IMR-90 (cell line): ENCODE data around the gene MAP4K1. TPM values are rescaled to one million over a fixed set of nuclear protein-coding genes. Genes with fewer than 3 reads are reported as not detected.

Experiments used
- ATAC-seq: fragments of 200-7000 bp; cut with Tn5 transposase; 2 replicates; pipeline ENCODE4 v1.9.1; 2020; ENCODE audit warnings: low read depth, mild to moderate bottlenecking, moderate library complexity
- BruUV-seq: library from RNA; stranded (reverse); fragments of 400-500 nt; replicated peaks from 2 replicates; lab custom pipeline; 2021; lab: Mats Ljungman, UMichigan
- CTCF ChIA-PET: fragments of 300-600 bp; formaldehyde crosslinking; extraction: SDS; loops from one replicate; lab custom pipeline; 2021; ENCODE audit warnings: antibody characterized with exemption; lab: Yijun Ruan, JAX
- POLR2A ChIA-PET: fragments of 300-600 bp; sonication (Branson Sonifier 250); formaldehyde crosslinking; loops from one replicate; lab custom pipeline; 2022; ENCODE audit warnings: antibody characterized with exemption; ENCODE audit not compliant: unreplicated experiment; lab: Charles Lee
- DNase-seq: peaks from one replicate; pipeline ENCODE4 v3.0.0; 2013
- H2AFZ ChIP-seq: replicated peaks from 2 replicates; pipeline ENCODE3; 2013; ENCODE audit warnings: low read length, mild to moderate bottlenecking; ENCODE audit not compliant: poor library complexity
- H2AK5ac ChIP-seq: 2 replicates; pipeline ENCODE4 v1.6.1; 2013; ENCODE audit warnings: low read depth, low read length, inconsistent platforms
- H2AK9ac ChIP-seq: replicated peaks from 2 replicates; pipeline ENCODE3; 2013; ENCODE audit warnings: mild to moderate bottlenecking, low read depth, low read length, moderate library complexity; ENCODE audit not compliant: poor library complexity
- H2BK120ac ChIP-seq: 2 replicates; pipeline ENCODE4 v1.6.1; 2013; ENCODE audit warnings: low read depth, low read length, inconsistent platforms
- H2BK15ac ChIP-seq: 3 replicates; pipeline ENCODE4 v1.6.1; 2013; ENCODE audit warnings: low read depth, low read length, inconsistent platforms
- H2BK20ac ChIP-seq: 2 replicates; pipeline ENCODE4 v1.6.1; 2013; ENCODE audit warnings: low read depth, mild to moderate bottlenecking, inconsistent platforms, low read length, moderate library complexity
- H2BK5ac ChIP-seq: 2 replicates; pipeline ENCODE4 v1.6.1; 2013; ENCODE audit warnings: mild to moderate bottlenecking, low read depth, low read length, inconsistent platforms; ENCODE audit not compliant: poor library complexity, severe bottlenecking
- H3K14ac ChIP-seq: replicated peaks from 2 replicates; pipeline ENCODE4 v1.6.1; 2013; ENCODE audit warnings: low read depth, low read length, inconsistent platforms
- H3K18ac ChIP-seq: 2 replicates; pipeline ENCODE4 v1.6.1; 2013; ENCODE audit warnings: low read depth, low read length, control low read depth
- H3K23ac ChIP-seq: 2 replicates; pipeline ENCODE4 v1.6.1; 2013; ENCODE audit warnings: low read depth, low read length, inconsistent platforms
- H3K27ac ChIP-seq: 2 replicates; pipeline ENCODE4 v1.5.1; 2013; ENCODE audit warnings: mild to moderate bottlenecking, control low read depth, low read length; ENCODE audit not compliant: insufficient read depth
- H3K27me3 ChIP-seq: 2 replicates; pipeline ENCODE4 v1.6.1; 2013; ENCODE audit warnings: low read length; ENCODE audit not compliant: control insufficient read depth, insufficient read depth
- H3K36me3 ChIP-seq: 2 replicates; pipeline ENCODE4 v1.6.1; 2013; ENCODE audit warnings: low read length, mixed read lengths; ENCODE audit not compliant: control insufficient read depth, insufficient read depth
- H3K4ac ChIP-seq: 2 replicates; pipeline ENCODE4 v1.6.1; 2013; ENCODE audit warnings: low read depth, low read length, inconsistent platforms
- H3K4me1 ChIP-seq: 2 replicates; pipeline ENCODE4 v1.6.1; 2013; ENCODE audit warnings: low read length, mixed read lengths; ENCODE audit not compliant: control insufficient read depth, insufficient read depth
- H3K4me2 ChIP-seq: 2 replicates; pipeline ENCODE4 v1.6.1; 2013; ENCODE audit warnings: low read depth, mild to moderate bottlenecking, control low read depth, low read length, moderate library complexity
- H3K4me3 ChIP-seq: 2 replicates; pipeline ENCODE4 v1.5.1; 2013; ENCODE audit warnings: low read depth, mild to moderate bottlenecking, control low read depth, low read length, moderate library complexity; ENCODE audit not compliant: insufficient read depth
- H3K56ac ChIP-seq: 2 replicates; pipeline ENCODE4 v1.6.1; 2013; ENCODE audit warnings: low read length, inconsistent platforms; ENCODE audit not compliant: insufficient read depth; ENCODE audit errors: extremely low read depth
- H3K79me1 ChIP-seq, 2 experiments: 2 replicates each; pipeline ENCODE4 v1.6.1; 2013; ENCODE audit warnings: low read length in 2 of 2, inconsistent platforms in 1 of 2, low read depth in 1 of 2
- H3K9ac ChIP-seq: 2 replicates; pipeline ENCODE4 v1.6.1; 2013; ENCODE audit warnings: low read depth, low read length, control low read depth
- H3K9me1 ChIP-seq: 2 replicates; pipeline ENCODE4 v1.6.1; 2013; ENCODE audit warnings: low read length, inconsistent platforms; ENCODE audit not compliant: insufficient read depth
- H3K9me3 ChIP-seq: 2 replicates; pipeline ENCODE4 v1.6.1; 2013; ENCODE audit warnings: low read length; ENCODE audit not compliant: control insufficient read depth, insufficient read depth
- H4K20me1 ChIP-seq: 2 replicates; pipeline ENCODE4 v1.6.1; 2013; ENCODE audit warnings: low read length, inconsistent platforms; ENCODE audit not compliant: insufficient read depth
- H4K5ac ChIP-seq: 2 replicates; pipeline ENCODE4 v1.6.1; 2013; ENCODE audit warnings: mild to moderate bottlenecking, low read depth, low read length, control low read depth
- H4K8ac ChIP-seq, 2 experiments: 2 replicates each; pipeline ENCODE4 v1.6.1; 2013; ENCODE audit warnings: low read depth in 2 of 2, low read length in 2 of 2, control low read depth in 1 of 2, inconsistent platforms in 1 of 2
- H4K91ac ChIP-seq: 2 replicates; pipeline ENCODE4 v1.6.1; 2013; ENCODE audit warnings: low read depth, low read length, inconsistent platforms; ENCODE audit not compliant: insufficient read depth
- CEBPB ChIP-seq: IDR thresholded peaks from 2 replicates; pipeline ENCODE4 v1.6.1; 2012; ENCODE audit warnings: low read depth, low read length, improper control_type of control experiment
- MXI1 ChIP-seq: IDR thresholded peaks from 2 replicates; pipeline ENCODE4 v1.6.1; 2012; ENCODE audit warnings: low read depth, mild to moderate bottlenecking, low read length, moderate library complexity, borderline replicate concordance
- WGBS, 2 experiments: methylation state at CpG; one replicate each; pipeline versions ENCODE4 v1.1.5 to v1.1.7; 2013; ENCODE audit warnings: missing lambda C conversion rate in 2 of 2; ENCODE audit not compliant: insufficient read length in 1 of 2; ENCODE audit errors: extremely low coverage in 2 of 2; 5-methylcytosine and 5-hydroxymethylcytosine counted together
- dilution Hi-C: fragments of 300-500 bp; cut with HindIII; formaldehyde crosslinking; loops from one replicate; pipeline ENCODE4 v1.14.3; 2018; ENCODE audit warnings: low sequenced_read_pairs; ENCODE audit not compliant: unreplicated experiment
- in situ Hi-C: fragments of 300-500 bp; cut with MboI; formaldehyde crosslinking; loops from 3 replicates; pipeline ENCODE4 v1.14.3; 2019; ENCODE audit warnings: low sequenced_read_pairs, inconsistent platforms, mixed read lengths
- intact Hi-C: fragments of 100-400 bp; cut with micrococcal nuclease; formaldehyde crosslinking; loops from 2 replicates; pipeline ENCODE4 v1.10.0; 2022
- polyA plus RNA-seq, 3 experiments: library from polyadenylated mRNA; depleted of rRNA; stranded (reverse); fragments of >200 nt; gene quantifications; 2 replicates each; pipeline ENCODE4 v1.2.3, GENCODE V29; 2012; ENCODE audit warnings: low replicate concordance in 1 of 3
- total RNA-seq: library from RNA; depleted of rRNA; stranded (reverse); fragments of >200 nt; gene quantifications from 2 replicates; pipeline ENCODE4 v1.2.3, GENCODE V29; 2012

The MAP4K1 gene
- total and polyA plus RNA-seq, 2 of the 4 experiments (the other 2 are of a cell fraction): 0.22 TPM; not detected in 1

DNA sequence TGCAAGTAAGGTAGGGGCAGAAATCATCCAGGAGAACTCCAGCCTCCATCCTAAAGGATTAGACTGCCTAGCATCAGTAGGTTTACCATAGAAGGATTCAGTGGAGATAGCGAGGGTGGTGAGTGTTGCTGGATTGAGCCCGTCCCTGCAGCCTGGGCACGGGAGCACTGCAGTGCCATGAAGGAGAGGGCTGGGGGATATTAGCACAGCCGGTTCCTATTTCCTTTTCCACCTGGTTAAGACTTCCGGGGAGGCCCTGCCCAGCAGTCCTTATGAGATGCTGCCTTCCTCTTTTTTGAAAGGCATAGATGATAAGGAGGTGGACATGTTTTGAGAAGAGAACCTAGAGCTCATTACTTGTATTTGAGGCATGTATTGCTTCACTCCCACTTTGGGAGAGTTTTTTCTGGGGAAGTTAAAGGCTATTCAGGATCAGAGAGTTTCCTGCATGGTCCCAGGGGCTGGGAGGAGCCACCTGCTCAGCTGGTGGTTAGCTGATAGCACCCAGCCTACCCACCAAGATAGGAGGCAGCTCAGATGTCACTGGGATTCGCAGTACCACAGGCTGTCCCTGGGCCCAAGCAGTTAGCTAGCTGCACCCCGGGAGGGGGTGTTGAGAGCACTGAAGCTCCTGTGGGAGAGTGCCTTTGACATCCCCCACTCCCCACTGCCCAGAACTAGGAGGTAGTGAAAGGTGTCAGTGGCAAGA, 46.9 kb upstream of the MAP4K1 start:
- Histone ChIP-seq H4K91ac (peak overlapping the region; percentile 99), H3K4me1 (peaks cover 61% of the 10 kb centered on the region), H2BK5ac (peak overlapping the region; percentile 96), H2BK20ac (peak overlapping the region; percentile 88), H4K5ac (peak overlapping the region; percentile 33), H3K9me3 (no peaks in the 10 kb centered on the region), H3K14ac (peak overlapping the region; percentile 99), H2AK5ac (peak overlapping the region; percentile 100), H3K4me2 (no peak overlapping the region), H3K36me3 (peaks cover 15% of the 10 kb centered on the region), H3K9me1 (peaks cover 60% of the 10 kb centered on the region), H2AFZ (no peak overlapping the region), H3K27ac (peak overlapping the region; percentile 96), H4K20me1 (peaks cover 71% of the 10 kb centered on the region), H3K56ac (peak overlapping the region; percentile 59; the same call in 1 of the 2 replicates), H3K79me1 (peaks cover 5 to 71% of the 10 kb centered on the region in 2 experiments; a peak in 3 of 4 replicates), H3K23ac (peak overlapping the region; percentile 99), H3K9ac (peak overlapping the region; percentile 61), H2BK120ac (peak overlapping the region; percentile 99), H4K8ac (peak overlapping the region; percentile 95 to 97; a peak in 3 of 4 replicates), H3K27me3 (no peaks in the 10 kb centered on the region), H2AK9ac (peak overlapping the region; percentile 77), H3K4me3 (no peak overlapping the region), H3K4ac (peak overlapping the region; percentile 98), H3K18ac (peak overlapping the region; percentile 66), H2BK15ac (peak overlapping the region; percentile 84; the same call in 2 of the 3 replicates)
- ChIA-PET POLR2A (no interaction called here), CTCF (no interaction called here)
- dilution Hi-C loops (no loop called here), intact Hi-C loops (no loop called here), in situ Hi-C loops (no loop called here)
- ATAC-seq: no peak
- DNase-seq: no peak
- 20% methylated on average over 1 of the region's 7 CpGs; no CpG with 5 or more reads in 1 of the 2 experiments for WGBS, 2 experiments
- no TSS peak for BruUV-seq
- TF ChIP-seq CEBPB: peak; percentile 65
- no peak for TF ChIP-seq MXI1
